HepG2 (cell line): Measurements from ENCODE around the gene ZDHHC7. TPM values are rescaled to one million over a fixed set of nuclear protein-coding genes. Genes with fewer than 3 reads are reported as not detected.

Experiments
- AFF4 ChIP-seq: sonication (generic); formaldehyde crosslinking; IDR thresholded peaks from 2 replicates; pipeline ENCODE4 v1.4.0; 2020; ENCODE audit warnings: missing genetic modification reagents
- CEBPZ ChIP-seq: IDR thresholded peaks from 2 replicates; pipeline ENCODE4 v1.6.1; 2012; ENCODE audit warnings: low read length, improper control_type of control experiment
- DR1 ChIP-seq: sonication (generic); formaldehyde crosslinking; IDR thresholded peaks from 2 replicates; pipeline ENCODE4 v1.8.0; 2021; ENCODE audit warnings: mild to moderate bottlenecking, missing genetic modification reagents, inconsistent platforms
- FOSL2 ChIP-seq: sonication (generic); formaldehyde crosslinking; IDR thresholded peaks from 2 replicates; pipeline ENCODE4 v1.4.0; 2020; ENCODE audit warnings: missing genetic modification reagents
- PHF20 ChIP-seq: sonication (generic); formaldehyde crosslinking; IDR thresholded peaks from 2 replicates; pipeline ENCODE4 v1.5.0; 2020; ENCODE audit warnings: mild to moderate bottlenecking, missing genetic modification reagents
- PHF8 ChIP-seq: sonication (generic); formaldehyde crosslinking; IDR thresholded peaks from 2 replicates; pipeline ENCODE4 v1.5.0; 2020; ENCODE audit warnings: missing genetic modification reagents
- RCOR2 ChIP-seq: IDR thresholded peaks from 2 replicates; pipeline ENCODE4 v1.6.1; 2016; ENCODE audit warnings: missing biosample characterization, missing genetic modification reagents
- SIN3B ChIP-seq: fragments of 150-350 bp; IDR thresholded peaks from 2 replicates; pipeline ENCODE4 v1.6.1; 2014; ENCODE audit warnings: low read length
- SRF ChIP-seq: IDR thresholded peaks from 2 replicates; pipeline ENCODE4 v1.6.1; 2011; ENCODE audit warnings: mild to moderate bottlenecking, low read depth, low read length, moderate library complexity
- STAT6 ChIP-seq: sonication (generic); formaldehyde crosslinking; IDR thresholded peaks from 2 replicates; pipeline ENCODE4 v1.4.0; 2020; ENCODE audit warnings: missing genetic modification reagents, mild to moderate bottlenecking, borderline replicate concordance
- SYNCRIP ChIP-seq: fragments of 200-400 bp; formaldehyde crosslinking; IDR thresholded peaks from 2 replicates; pipeline ENCODE4 v1.6.1; 2018; ENCODE audit warnings: mild to moderate bottlenecking, low read depth, low read length; ENCODE audit not compliant: insufficient read depth
- ZFP91 ChIP-seq: sonication (generic); formaldehyde crosslinking; IDR thresholded peaks from 2 replicates; pipeline ENCODE4 v1.9.0; 2022; ENCODE audit warnings: missing genetic modification reagents, mild to moderate bottlenecking, borderline replicate concordance
- ZNF496 ChIP-seq: sonication (generic); formaldehyde crosslinking; IDR thresholded peaks from 2 replicates; pipeline ENCODE4 v1.8.1; 2023; ENCODE audit warnings: mild to moderate bottlenecking, moderate library complexity, missing genetic modification reagents; ENCODE audit not compliant: insufficient replicate concordance
- ZNF550 ChIP-seq: sonication (generic); formaldehyde crosslinking; IDR thresholded peaks from 2 replicates; pipeline ENCODE4 v1.4.0; 2020; ENCODE audit warnings: mild to moderate bottlenecking, missing genetic modification reagents, borderline replicate concordance
- ZNF746 ChIP-seq: sonication (generic); formaldehyde crosslinking; IDR thresholded peaks from 2 replicates; pipeline ENCODE4 v1.8.0; 2022; ENCODE audit warnings: mild to moderate bottlenecking, missing genetic modification reagents
- ZNF788 ChIP-seq: sonication (generic); formaldehyde crosslinking; IDR thresholded peaks from 2 replicates; pipeline ENCODE4 v1.5.0; 2020; ENCODE audit warnings: mild to moderate bottlenecking, missing genetic modification reagents, borderline replicate concordance
- ZSCAN29 ChIP-seq: sonication (generic); formaldehyde crosslinking; conservative IDR thresholded peaks from 2 replicates; pipeline ENCODE4 v1.4.0; 2020; ENCODE audit warnings: mild to moderate bottlenecking, missing genetic modification reagents
- polyA plus RNA-seq, 8 experiments: library from polyadenylated mRNA; depleted of rRNA in 3 of 8; stranded (reverse) in 7 of 8; unstranded in 1 of 8; fragments of >200 nt; fragmentation: Illumina TruSeq in 4 of 8; extraction: Trizol in 4 of 8; gene quantifications; 2 replicates each; pipeline versions ENCODE4 v1.2.1 to v1.2.3, GENCODE V29; 2011 to 2016; ENCODE audit warnings: low read depth in 4 of 8, missing spikeins in 1 of 8, mixed read lengths in 1 of 8; ENCODE audit not compliant: insufficient read depth in 1 of 8
- total RNA-seq, 5 experiments: library from RNA; depleted of rRNA; stranded (reverse); fragments of >200 nt; fragmentation: Illumina TruSeq; extraction: Trizol; gene quantifications; 2 replicates each; pipeline ENCODE4 v1.2.3, GENCODE V29; 2016; ENCODE audit warnings: low read depth in 1 of 5

The ZDHHC7 gene
- total and polyA plus RNA-seq, 2 of the 13 experiments (the other 11 are each of a cell fraction or from before 2014, with no cell fraction given) = 46.8 to 67.6 TPM

GRCh38 chr16:84947996-84948850 lies 63.1 kb downstream of the ZDHHC7 start (continued):
- peak; percentile 80; the same call in 1 of the 2 replicates for TF ChIP-seq ZFP91
- peak; percentile 38; the same call in 1 of the 2 replicates for TF ChIP-seq ZNF788
- no peak for TF ChIP-seq ZNF746
- TF ChIP-seq FOSL2 (CRISPR knock-in tag) = no peak
- no peak for TF ChIP-seq DR1
- TF ChIP-seq CEBPZ = no peak
- TF ChIP-seq PHF8 = peak; percentile 55
- no peak for TF ChIP-seq SRF
- TF ChIP-seq PHF20 (CRISPR knock-in tag) = no peak
- no peak for TF ChIP-seq ZSCAN29 (CRISPR knock-in tag)
- TF ChIP-seq ZNF496 (CRISPR knock-in tag) = no peak
- no peak for TF ChIP-seq RCOR2 (CRISPR knock-in tag)
- TF ChIP-seq AFF4 (CRISPR knock-in tag) = no peak
- TF ChIP-seq SIN3B = no peak
- no peak for TF ChIP-seq SYNCRIP
- TF ChIP-seq STAT6 (CRISPR knock-in tag) = no peak
- TF ChIP-seq ZNF550 = no peak
